Measurements from ENCODE around the gene SUPT16H.

SUPT16H gene

GRCh38 chr14:21395450-21395849 lies 11.6 kb upstream of the SUPT16H start:
- ChIA-PET CTCF (interaction anchor here (1.0 to 1.5 kb wide), 2 partner anchors 9 to 35 kb away, joined by 3 to 5 read pairs; no protein-coding TSS in a partner anchor), POLR2A (interaction anchor here (1.3 kb wide), 1 partner anchor 11 kb away, joined by 3 read pairs; the partner anchor contains the start of gene SUPT16H)
- DNase-seq (ENCODE audit: low read depth, low spot score), result no peak
- no peak overlapping the region for H3K4me3 ChIP-seq (ENCODE audit: low read depth, low read length)
- no peak for TF ChIP-seq CTCF (IDR thresholded peaks at IDR 0.05; ENCODE audit: insufficient read depth, low read length, missing control alignments)

DNA sequence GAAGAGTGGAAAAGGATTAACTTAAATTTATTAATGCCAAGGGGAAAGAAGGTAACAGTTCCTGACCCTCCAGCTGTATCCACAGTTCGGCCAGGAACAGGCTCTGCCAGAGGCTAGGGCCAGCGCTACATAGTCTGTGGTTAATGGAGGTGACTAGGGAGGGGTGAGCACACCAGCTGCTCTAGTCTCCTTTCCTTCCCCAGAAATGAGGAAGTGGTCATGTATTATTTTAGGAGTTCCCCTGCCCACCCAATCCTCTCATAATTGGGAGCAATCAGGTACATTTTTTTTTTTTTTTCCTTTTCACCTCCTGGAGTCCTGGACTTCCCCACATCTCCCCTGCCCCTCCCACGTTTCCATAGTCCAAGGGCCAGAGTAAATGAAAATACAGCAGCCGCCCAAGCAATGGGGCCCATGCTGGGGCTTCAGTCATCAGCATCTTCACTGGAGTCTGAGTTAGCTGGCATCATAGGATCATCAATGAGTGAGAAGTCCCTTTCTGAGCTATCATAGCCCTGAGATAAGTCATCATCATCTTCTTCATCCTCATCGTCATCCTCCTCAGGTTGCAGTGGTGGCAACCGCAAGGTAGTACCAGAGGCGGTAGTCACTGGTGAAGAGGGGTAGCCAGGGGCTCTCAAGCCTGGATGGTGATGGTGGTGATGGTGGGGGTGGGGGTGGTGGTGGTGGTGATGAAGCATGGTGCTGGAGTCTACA lies 1.5 kb upstream of the SUPT16H start:
- POLR2A ChIA-PET, result no interaction called here
- no peak for DNase-seq (ENCODE audit: low read depth, low spot score)
- CTCF ChIA-PET, result interaction anchor here (0.6 to 1.1 kb wide), 2 partner anchors 10 to 280 kb away, joined by 3 read pairs; no protein-coding TSS in a partner anchor
- H3K4me3 ChIP-seq (ENCODE audit: low read depth, low read length), result no peak overlapping the region
- TF ChIP-seq CTCF (IDR thresholded peaks at IDR 0.05; ENCODE audit: insufficient read depth, low read length, missing control alignments), result no peak

GRCh38 chr14:21384494-21384851 lies 654 bp upstream of the SUPT16H start:
- DNase-seq (ENCODE audit: low read depth, low spot score), result no peak
- ChIA-PET CTCF (interaction anchor here (0.6 kb wide), 1 partner anchor 279 kb away, joined by 3 read pairs; no protein-coding TSS in a partner anchor), POLR2A (interaction anchor here (0.6 to 1.2 kb wide), 3 partner anchors 12 to 1013 kb away, joined by 3 read pairs; partner anchors contain the start of gene METTL3)
- H3K4me3 ChIP-seq (ENCODE audit: low read depth, low read length), result peak overlapping the region; percentile 92
- TF ChIP-seq CTCF (IDR thresholded peaks at IDR 0.05; ENCODE audit: insufficient read depth, low read length, missing control alignments), result no peak

GRCh38 chr14:21382886-21383847 lies 652 bp downstream of the SUPT16H start:
- no peak for DNase-seq (ENCODE audit: low read depth, low spot score)
- H3K4me3 ChIP-seq (ENCODE audit: low read depth, low read length), result peak overlapping the region; percentile 92
- ChIA-PET POLR2A (no interaction called here), CTCF (interaction anchor here (0.8 to 1.3 kb wide), 3 partner anchors 93 to 326 kb away, joined by 3 to 6 read pairs (median 3); no protein-coding TSS in a partner anchor)
- TF ChIP-seq CTCF (IDR thresholded peaks at IDR 0.05; ENCODE audit: insufficient read depth, low read length, missing control alignments), result no peak

DNA sequence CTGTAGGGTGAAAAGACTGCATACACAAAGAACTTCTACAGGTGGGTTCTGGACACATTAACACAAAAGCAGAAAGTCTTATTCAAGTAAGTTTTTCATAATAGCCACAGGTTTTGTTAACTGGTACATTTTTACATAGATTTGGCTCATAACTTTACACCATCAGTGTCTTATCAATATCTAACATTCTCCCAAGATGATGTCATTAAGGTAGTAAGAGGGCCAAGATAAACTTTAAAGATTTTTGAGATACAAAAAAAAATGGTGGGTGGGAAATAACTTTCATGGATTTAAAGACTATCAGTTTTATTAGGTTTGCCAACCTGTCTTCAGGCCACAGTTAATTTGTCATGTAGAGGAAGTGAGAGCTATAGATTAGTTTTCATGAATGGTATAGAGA lies 1.7 kb downstream of the SUPT16H start:
- ChIA-PET POLR2A (no interaction called here), CTCF (interaction anchor here (1.3 kb wide), 1 partner anchor 175 kb away, joined by 6 read pairs; no protein-coding TSS in a partner anchor)
- no peak overlapping the region for H3K4me3 ChIP-seq (ENCODE audit: low read depth, low read length)
- TF ChIP-seq CTCF (IDR thresholded peaks at IDR 0.05; ENCODE audit: insufficient read depth, low read length, missing control alignments), result no peak
- no peak for DNase-seq (ENCODE audit: low read depth, low spot score)

Data from AG04449 (cell line).